ENCODE results near the gene TTC7B.
A peak's percentile ranks its signal among the peaks of the same experiment; 100 is the strongest.

Gene TTC7B

DNA sequence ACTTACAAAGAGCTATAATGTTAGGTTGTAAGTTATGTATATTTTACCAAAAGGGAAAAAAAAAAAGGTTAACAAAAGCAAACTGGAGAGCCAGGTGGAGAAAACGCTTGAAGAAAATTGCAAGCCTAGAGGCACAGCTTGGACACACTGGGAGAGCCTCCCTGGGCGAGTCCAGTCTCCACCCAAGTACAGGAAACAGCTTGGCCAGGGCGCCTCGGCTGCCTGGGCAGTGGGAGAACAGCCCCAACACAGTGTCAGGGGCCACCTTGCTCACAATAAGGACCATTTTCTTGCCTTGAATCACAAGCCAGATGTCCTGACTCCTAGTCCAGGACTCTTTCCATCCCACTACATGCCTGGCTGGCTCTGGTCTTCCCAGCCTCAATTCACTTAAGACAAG, 33.3 kb downstream of the TTC7B start:
- Histone ChIP-seq H3K4me3 (no peak overlapping the region), H3K27ac (no peak overlapping the region)

- H3K4me3 ChIP-seq: no peak overlapping the region
- no peak overlapping the region for H3K27ac ChIP-seq
Observed at GRCh38 chr14:90781876-90782275, 34.4 kb downstream of the TTC7B start.

DNA sequence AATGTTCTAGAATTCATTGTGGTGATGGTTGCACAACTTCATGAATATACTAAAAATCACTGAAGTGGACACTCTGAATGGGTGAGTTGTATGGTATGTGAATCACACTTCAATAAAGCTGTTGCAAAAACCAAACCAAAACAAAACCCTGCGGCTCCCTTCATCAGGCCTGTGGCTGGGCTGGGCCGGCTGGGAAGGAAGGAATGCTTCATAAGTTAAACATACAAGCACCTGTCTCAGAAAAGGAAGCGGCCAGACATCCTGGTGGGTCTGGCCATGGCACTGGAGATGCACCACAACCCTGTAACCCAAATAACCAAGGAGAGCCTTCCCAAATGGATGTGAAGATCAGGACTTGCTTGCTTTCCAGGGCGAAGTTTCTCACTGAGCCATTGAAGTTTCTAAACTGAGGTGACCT, 34.9 kb downstream of the TTC7B start:
- peak overlapping the region in 1 of 21 experiments; percentile 12 for H3K27ac ChIP-seq
- H3K4me3 ChIP-seq: no peak overlapping the region

DNA sequence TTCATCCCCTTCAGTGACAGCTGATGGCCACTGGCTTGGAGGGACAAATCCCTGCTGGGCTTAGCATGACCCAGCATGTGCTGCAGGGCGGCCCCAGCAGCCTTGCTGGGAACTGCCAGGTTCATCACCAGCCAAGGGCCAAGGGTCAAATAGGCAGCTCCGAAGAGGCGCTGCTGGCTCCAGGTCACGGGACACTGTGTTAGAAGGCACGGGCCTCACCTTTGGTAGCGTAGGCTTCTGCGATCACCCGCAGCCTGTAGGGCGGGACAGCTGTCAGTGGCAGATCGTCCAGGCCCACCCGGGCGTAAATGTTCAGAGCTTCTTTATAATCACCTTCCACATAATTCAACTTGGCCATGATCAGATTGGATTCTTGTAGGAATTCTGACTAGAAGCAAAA, 35.7 kb downstream of the TTC7B start:
- Histone ChIP-seq H3K27ac (no peak overlapping the region), H3K4me3 (no peak overlapping the region)

- no peak overlapping the region for H3K27ac ChIP-seq
- H3K4me3 ChIP-seq: no peak overlapping the region
Observed at GRCh38 chr14:90778571-90779255, 37.5 kb downstream of the TTC7B start.

- Histone ChIP-seq H3K27ac (no peak overlapping the region), H3K4me3 (no peak overlapping the region)
Observed at GRCh38 chr14:90777830-90778485, 38.3 kb downstream of the TTC7B start.

DNA sequence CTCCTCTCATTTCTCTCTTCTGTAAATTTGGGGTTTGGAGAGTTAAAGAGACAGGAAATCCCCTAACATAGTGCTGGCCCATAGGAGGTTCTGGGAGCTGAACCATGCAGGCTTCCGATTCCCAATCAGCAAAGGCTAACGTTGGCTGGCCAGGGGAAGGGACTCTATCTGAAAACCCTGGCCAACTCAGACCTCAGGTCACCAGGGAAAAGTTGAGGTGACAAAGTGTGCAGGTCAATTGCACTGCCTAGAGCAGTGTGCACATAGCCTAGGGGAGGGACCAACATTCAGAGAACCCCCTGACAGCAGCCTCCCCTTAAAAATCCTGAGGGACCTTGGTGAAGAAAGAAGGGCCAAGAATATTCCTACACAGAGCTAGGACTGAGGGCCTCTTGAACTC, 38.9 kb downstream of the TTC7B start:
- H3K27ac ChIP-seq: no peak overlapping the region
- H3K4me3 ChIP-seq: no peak overlapping the region

DNA sequence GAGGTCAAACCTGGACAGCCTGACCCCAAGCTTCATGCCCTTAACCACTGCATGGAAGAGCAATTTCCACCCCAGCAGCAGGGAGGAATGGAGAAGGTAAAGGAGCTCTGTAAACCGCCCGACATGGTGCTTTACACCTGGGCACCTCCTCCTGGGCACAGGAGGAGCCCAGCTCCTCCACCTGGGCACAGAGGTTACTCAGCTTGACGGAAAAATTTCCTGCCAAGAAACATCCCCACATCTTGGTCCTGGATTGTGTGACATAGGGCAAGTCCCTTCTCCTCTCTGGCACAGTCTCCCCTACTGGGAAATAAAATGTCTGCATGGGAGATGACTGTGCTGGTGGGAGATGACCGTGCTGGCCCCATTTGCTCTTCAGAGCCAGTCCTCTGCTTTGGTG, 40.8 kb downstream of the TTC7B start:
- no peak overlapping the region for H3K27ac ChIP-seq
- no peak overlapping the region for H3K4me3 ChIP-seq

GRCh38 chr14:90774316-90774715, 41.9 kb downstream of the TTC7B start:
- H3K4me3 ChIP-seq: no peak overlapping the region
- no peak overlapping the region for H3K27ac ChIP-seq

DNA sequence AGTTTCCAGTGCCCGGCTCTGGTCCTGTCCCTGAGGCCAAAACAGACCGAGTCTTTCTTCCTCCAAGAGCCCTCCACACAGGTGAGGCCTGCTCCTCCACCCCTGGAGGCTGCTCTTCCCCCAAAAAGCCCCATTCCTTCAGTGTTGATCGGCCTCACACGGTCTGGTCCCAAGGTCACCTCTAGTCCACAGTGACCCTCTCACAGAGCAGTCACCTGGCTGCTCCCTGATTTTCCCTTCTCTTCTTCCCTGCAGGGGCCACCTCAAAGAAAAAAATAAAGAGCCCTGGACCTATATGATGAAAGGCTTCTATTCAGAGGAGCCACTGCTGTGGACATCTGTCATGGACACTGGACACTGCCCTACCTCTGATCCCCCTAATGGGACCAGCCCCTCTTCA, 42.5 kb downstream of the TTC7B start:
- Histone ChIP-seq H3K27ac (no peak overlapping the region), H3K4me3 (no peak overlapping the region)

GRCh38 chr14:90773196-90773486, 43.1 kb downstream of the TTC7B start:
- no peak overlapping the region for H3K27ac ChIP-seq
- H3K4me3 ChIP-seq: no peak overlapping the region

DNA sequence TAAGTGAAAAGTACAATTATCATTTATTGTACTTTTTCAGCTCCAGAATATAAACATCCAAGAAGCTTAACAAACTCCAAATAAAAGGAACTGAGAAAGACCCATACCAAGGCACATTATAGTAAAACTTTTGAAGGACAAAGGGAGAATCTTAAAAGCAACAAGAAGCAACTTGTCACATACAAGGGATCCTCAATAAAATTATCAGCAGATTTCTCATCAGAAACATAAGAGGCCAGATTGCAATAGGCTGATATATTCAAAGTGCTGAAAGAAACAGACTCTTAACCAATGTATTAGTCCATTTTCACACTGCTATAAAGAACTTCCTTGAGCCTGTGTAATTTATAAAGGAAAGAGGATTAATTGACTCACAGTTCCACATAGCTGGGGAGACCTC, 48.3 kb downstream of the TTC7B start:
- H3K4me3 ChIP-seq: no peak overlapping the region
- H3K27ac ChIP-seq: no peak overlapping the region

- H3K27ac ChIP-seq: no peak overlapping the region
- no peak overlapping the region for H3K4me3 ChIP-seq
Observed at GRCh38 chr14:90760591-90761316, 55.5 kb downstream of the TTC7B start.

- peak overlapping the region in 2 of 21 experiments; percentile 72 to 86 for H3K27ac ChIP-seq
- no peak overlapping the region for H3K4me3 ChIP-seq
Observed at GRCh38 chr14:90760078-90760444, 56.2 kb downstream of the TTC7B start.

- peak overlapping the region in 19 of 21 experiments; percentile 72 to 92 (median 81) for H3K27ac ChIP-seq
- H3K4me3 ChIP-seq: peak overlapping the region in 1 of 7 experiments; percentile 47
Observed at GRCh38 chr14:90759370-90760077, 56.7 kb downstream of the TTC7B start.

DNA sequence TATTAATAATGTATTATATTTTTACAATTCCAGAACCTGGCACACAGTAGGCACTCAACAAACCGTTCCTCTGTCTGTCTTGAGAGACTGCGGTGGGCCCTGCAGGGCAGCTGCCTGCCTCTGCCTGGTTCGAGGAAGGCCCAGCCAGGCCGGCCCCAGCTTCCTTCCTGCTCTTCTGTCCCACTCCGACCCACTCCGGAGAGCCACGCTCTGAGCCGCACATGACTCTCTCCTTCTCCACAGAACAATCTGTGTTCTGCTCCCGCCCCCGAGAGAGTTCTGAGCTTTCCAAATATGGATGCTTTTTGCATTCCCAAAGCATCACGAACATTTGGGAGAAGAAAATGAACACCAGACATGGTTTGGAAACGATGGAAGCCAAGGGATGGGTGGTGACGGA, 57.3 kb downstream of the TTC7B start:
- H3K4me3 ChIP-seq: peak overlapping the region; percentile 36 to 47 (median 39)
- H3K27ac ChIP-seq: peak overlapping the region; percentile 26 to 92 (median 81)

GRCh38 chr14:90758028-90758889, 58.0 kb downstream of the TTC7B start:
- Histone ChIP-seq H3K4me3 (peak overlapping the region; percentile 36 to 47 (median 39)), H3K27ac (peak overlapping the region; percentile 26 to 92 (median 81))

GRCh38 chr14:90757452-90757851, 58.8 kb downstream of the TTC7B start:
- peak overlapping the region in 3 of 7 experiments; percentile 38 to 47 (median 39) for H3K4me3 ChIP-seq
- H3K27ac ChIP-seq: peak overlapping the region in 3 of 21 experiments; percentile 13 to 69 (median 31)

DNA sequence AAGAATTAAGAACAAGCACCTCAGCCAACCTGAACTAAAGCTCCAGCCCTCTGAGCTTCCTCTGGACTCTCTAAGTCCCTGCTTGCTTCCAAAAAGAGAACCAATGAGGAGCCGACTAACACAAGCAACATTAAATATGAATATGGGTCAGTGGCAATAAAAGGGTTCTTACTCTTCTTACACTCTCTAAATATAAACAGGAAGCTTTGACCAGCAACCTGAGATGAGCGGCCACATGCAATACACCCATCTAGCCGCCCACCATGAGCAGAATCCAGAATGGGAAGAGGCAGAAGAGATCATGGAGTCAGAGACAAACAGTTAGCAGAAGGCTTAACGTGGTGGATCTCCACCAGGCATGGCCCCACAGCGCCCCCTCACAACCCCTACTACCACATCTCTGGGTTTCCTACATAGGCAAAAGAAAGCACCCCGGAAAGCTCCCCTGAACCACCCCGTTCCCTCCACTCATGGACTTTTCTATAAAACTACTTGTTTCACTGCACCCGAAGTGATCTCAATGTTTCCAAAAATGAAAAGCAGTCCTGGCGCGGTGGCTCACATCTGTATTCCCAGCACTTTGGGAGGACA, 59.4 kb downstream of the TTC7B start:
- H3K27ac ChIP-seq: no peak overlapping the region

More for the DNA sequence above, 59.4 kb downstream of the TTC7B start:
- no peak overlapping the region for H3K4me3 ChIP-seq
